ENCODE measurements around the gene ATAT1.
A peak's percentile ranks its signal among the peaks of the same experiment; 100 is the strongest.

ATAT1 gene

GRCh38 chr6:30679765-30680535 lies 53.3 kb downstream of the ATAT1 start:
- TF ChIP-seq POLR2A (IDR thresholded peaks at IDR 0.05; ENCODE audit: low read depth, low read length) = no peak
- no peak for FAIRE-seq
- no peak for DNase-seq (ENCODE audit: insufficient read length, low spot score)

- no peak for FAIRE-seq
- TF ChIP-seq POLR2A (IDR thresholded peaks at IDR 0.05; ENCODE audit: low read depth, low read length) = no peak
Observed at GRCh38 chr6:30681766-30682142, 55.1 kb downstream of the ATAT1 start.

GRCh38 chr6:30682143-30683117 lies 55.8 kb downstream of the ATAT1 start:
- FAIRE-seq (no peak), DNase-seq (ENCODE audit: insufficient read length, low spot score) (peak; percentile 48)
- peak; percentile 10 for TF ChIP-seq POLR2A (IDR thresholded peaks at IDR 0.05; ENCODE audit: low read depth, low read length)

More at GRCh38 chr6:30681766-30682142, 55.1 kb downstream of the ATAT1 start:
- no peak for DNase-seq (ENCODE audit: insufficient read length, low spot score)

- no peak for FAIRE-seq
- no peak for DNase-seq (ENCODE audit: insufficient read length, low spot score)
- no peak for TF ChIP-seq POLR2A (IDR thresholded peaks at IDR 0.05; ENCODE audit: low read depth, low read length)
Observed at GRCh38 chr6:30683183-30683979, 56.7 kb downstream of the ATAT1 start.

- DNase-seq (ENCODE audit: insufficient read length, low spot score) = no peak
- FAIRE-seq = no peak
- TF ChIP-seq POLR2A (IDR thresholded peaks at IDR 0.05; ENCODE audit: low read depth, low read length) = no peak
Observed at GRCh38 chr6:30683980-30684338, 57.3 kb downstream of the ATAT1 start.

- no peak for TF ChIP-seq POLR2A (IDR thresholded peaks at IDR 0.05; ENCODE audit: low read depth, low read length)
- no peak for DNase-seq (ENCODE audit: insufficient read length, low spot score)
- no peak for FAIRE-seq
Observed at GRCh38 chr6:30684386-30685156, 57.9 kb downstream of the ATAT1 start.

- FAIRE-seq (no peak), DNase-seq (ENCODE audit: insufficient read length, low spot score) (no peak)
- TF ChIP-seq POLR2A (IDR thresholded peaks at IDR 0.05; ENCODE audit: low read depth, low read length) = 0 out of 2 replicates have a peak, but pooled peaks have one; percentile 32
Observed at GRCh38 chr6:30685157-30686008, 58.7 kb downstream of the ATAT1 start.

GRCh38 chr6:30686009-30686907 lies 59.6 kb downstream of the ATAT1 start, which contains the start of gene PPP1R18:
PPP1R18 (minus strand) TSS chr6:30686645; CDS start chr6:30686018, 627 bp downstream.
- DNase-seq (ENCODE audit: insufficient read length, low spot score) = peak; percentile 52

GRCh38 chr6:30686908-30687658 lies 60.4 kb downstream of the ATAT1 start:
- no peak for FAIRE-seq
- TF ChIP-seq POLR2A (IDR thresholded peaks at IDR 0.05; ENCODE audit: low read depth, low read length) = peak; percentile 54
- peak; percentile 92 for DNase-seq (ENCODE audit: insufficient read length, low spot score)

More at GRCh38 chr6:30686009-30686907, 59.6 kb downstream of the ATAT1 start, which contains the start of gene PPP1R18:
- no peak for FAIRE-seq
- peak; percentile 57; the same call in 1 of the 2 replicates for TF ChIP-seq POLR2A (IDR thresholded peaks at IDR 0.05; ENCODE audit: low read depth, low read length)

- FAIRE-seq (no peak), DNase-seq (ENCODE audit: insufficient read length, low spot score) (no peak)
- no peak for TF ChIP-seq POLR2A (IDR thresholded peaks at IDR 0.05; ENCODE audit: low read depth, low read length)
Observed at GRCh38 chr6:30687659-30688431, 61.2 kb downstream of the ATAT1 start.
